ENCODE data around the gene TBC1D4. TPM values are rescaled to one million over a fixed set of nuclear protein-coding genes. Genes with fewer than 3 reads are reported as not detected.
"Not testable (repeated sequence)": the region's sequence is repeated elsewhere in the genome, so short reads cannot be mapped to it uniquely, and the experiment has no call there.

TBC1D4 gene
- total RNA-seq, 4 donors from 2014 or later, result 20.2 to 74.7 (median 30.9) TPM

- intact Hi-C loops (cut with DNase I; ENCODE audit: low total_unique reads), result no loop called here
- Histone ChIP-seq H3K4me3 (no peak overlapping the region), H3K27me3 (no peaks in the 10 kb centered on the region), H3K36me3 (no peaks in the 10 kb centered on the region), H3K9me3 (no peaks in the 10 kb centered on the region), H3K4me1 (no peaks in the 10 kb centered on the region), H3K27ac (no peak overlapping the region)
- no peak for DNase-seq
- TF ChIP-seq POLR2A (IDR thresholded peaks at IDR 0.05), result no peak
- TF ChIP-seq CTCF (IDR thresholded peaks at IDR 0.05), result no peak
Measured at GRCh38 chr13:75296641-75297040, 185.3 kb downstream of the TBC1D4 start.

- TF ChIP-seq CTCF (IDR thresholded peaks at IDR 0.05) (no peak), POLR2A (IDR thresholded peaks at IDR 0.05) (no peak)
- Histone ChIP-seq H3K27me3 (no peaks in the 10 kb centered on the region), H3K4me3 (no peak overlapping the region), H3K4me1 (no peaks in the 10 kb centered on the region), H3K36me3 (no peaks in the 10 kb centered on the region), H3K27ac (no peak overlapping the region), H3K9me3 (no peaks in the 10 kb centered on the region)
- no peak for DNase-seq
- intact Hi-C loops (cut with DNase I; ENCODE audit: low total_unique reads), result no loop called here
Measured at GRCh38 chr13:75295201-75295600, 186.8 kb downstream of the TBC1D4 start.

GRCh38 chr13:75294110-75294509, 187.9 kb downstream of the TBC1D4 start:
- Histone ChIP-seq H3K36me3 (no peaks in the 10 kb centered on the region), H3K4me3 (no peak overlapping the region), H3K27ac (no peak overlapping the region), H3K4me1 (no peaks in the 10 kb centered on the region), H3K27me3 (no peaks in the 10 kb centered on the region), H3K9me3 (no peaks in the 10 kb centered on the region)
- no peak for DNase-seq
- TF ChIP-seq POLR2A (IDR thresholded peaks at IDR 0.05) (no peak), CTCF (IDR thresholded peaks at IDR 0.05) (no peak)
- intact Hi-C loops (cut with DNase I; ENCODE audit: low total_unique reads), result no loop called here

- DNase-seq, result no peak
- intact Hi-C loops (cut with DNase I; ENCODE audit: low total_unique reads), result no loop called here
- H3K36me3 ChIP-seq, result no peaks in the 10 kb centered on the region
Measured at GRCh38 chr13:75285310-75285709, 196.7 kb downstream of the TBC1D4 start.

GRCh38 chr13:75279834-75280369, 202.1 kb downstream of the TBC1D4 start:
- intact Hi-C loops (cut with DNase I; ENCODE audit: low total_unique reads), result no loop called here
- TF ChIP-seq CTCF (IDR thresholded peaks at IDR 0.05) (no peak), POLR2A (IDR thresholded peaks at IDR 0.05) (no peak)
- H3K27me3 ChIP-seq, result no peaks in the 10 kb centered on the region
- no peak overlapping the region for H3K4me3 ChIP-seq
- DNase-seq, result no peak
- H3K27ac ChIP-seq, result no peak overlapping the region
- no peaks in the 10 kb centered on the region for H3K9me3 ChIP-seq
- H3K4me1 ChIP-seq, result no peaks in the 10 kb centered on the region
- no peaks in the 10 kb centered on the region for H3K36me3 ChIP-seq

More at GRCh38 chr13:75285310-75285709, 196.7 kb downstream of the TBC1D4 start:
- no peak overlapping the region for H3K4me3 ChIP-seq
- H3K9me3 ChIP-seq, result no peaks in the 10 kb centered on the region
- H3K27me3 ChIP-seq, result no peaks in the 10 kb centered on the region
- TF ChIP-seq CTCF (IDR thresholded peaks at IDR 0.05), result no peak
- TF ChIP-seq POLR2A (IDR thresholded peaks at IDR 0.05), result no peak
- H3K27ac ChIP-seq, result no peak overlapping the region
- H3K4me1 ChIP-seq, result no peaks in the 10 kb centered on the region

GRCh38 chr13:75273695-75274094, 208.3 kb downstream of the TBC1D4 start:
- intact Hi-C loops (cut with DNase I; ENCODE audit: low total_unique reads); H3K36me3 ChIP-seq; H3K4me1 ChIP-seq; H3K27ac ChIP-seq; H3K27me3 ChIP-seq; DNase-seq; H3K4me3 ChIP-seq; H3K9me3 ChIP-seq: not testable (repeated sequence)

Measured in uterus (tissue), 4 donors.